UCSD-AML1 (cell line): ENCODE results near the gene ITGB3.
A peak's percentile ranks its signal among the peaks of the same experiment; 100 is the strongest.

Experiments used
- DNase-seq: peaks from one replicate; lab custom pipeline; 2025; ENCODE audit not compliant: unreplicated experiment; lab: John Stamatoyannopoulos, UW

Gene ITGB3

DNA sequence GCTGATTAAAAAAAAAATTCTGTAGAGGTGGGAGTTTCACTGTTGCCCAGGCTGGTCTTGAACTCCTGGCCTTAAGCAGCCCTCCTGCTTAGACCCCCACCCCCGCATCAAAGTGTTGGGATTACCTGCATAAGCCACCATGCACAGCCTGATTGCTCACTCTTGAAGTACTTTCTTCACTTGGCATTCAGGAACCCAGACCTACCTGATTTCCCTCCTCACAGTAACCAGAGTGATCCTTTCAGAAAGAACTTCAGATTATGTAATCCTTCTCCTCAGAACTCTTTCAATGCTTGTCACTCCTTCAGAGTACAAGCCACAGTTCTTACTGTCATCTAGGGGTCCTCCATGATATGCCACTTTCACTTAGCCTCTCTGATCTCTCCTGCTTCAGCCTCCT is 71.5 kb downstream of the ITGB3 start:
- no peak for DNase-seq

DNA sequence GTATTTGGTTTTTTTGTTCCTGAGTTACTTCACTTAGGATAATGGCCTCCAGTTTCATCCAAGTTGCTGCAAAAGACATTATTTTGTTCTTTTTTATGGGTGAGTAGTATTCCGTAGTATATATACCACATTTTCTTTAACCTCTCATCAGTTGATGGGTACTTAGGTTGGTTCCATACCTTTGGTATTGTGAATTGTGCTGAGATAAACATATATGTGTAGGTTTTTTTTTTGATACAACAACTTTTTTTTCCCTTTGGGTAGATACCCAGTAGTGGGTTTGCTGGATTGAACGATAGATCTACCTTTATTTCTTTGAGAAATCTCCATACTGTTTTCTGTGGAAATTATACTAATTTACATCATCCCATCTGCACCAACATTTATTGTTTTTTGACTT is 76.9 kb downstream of the ITGB3 start:
- DNase-seq = no peak

DNA sequence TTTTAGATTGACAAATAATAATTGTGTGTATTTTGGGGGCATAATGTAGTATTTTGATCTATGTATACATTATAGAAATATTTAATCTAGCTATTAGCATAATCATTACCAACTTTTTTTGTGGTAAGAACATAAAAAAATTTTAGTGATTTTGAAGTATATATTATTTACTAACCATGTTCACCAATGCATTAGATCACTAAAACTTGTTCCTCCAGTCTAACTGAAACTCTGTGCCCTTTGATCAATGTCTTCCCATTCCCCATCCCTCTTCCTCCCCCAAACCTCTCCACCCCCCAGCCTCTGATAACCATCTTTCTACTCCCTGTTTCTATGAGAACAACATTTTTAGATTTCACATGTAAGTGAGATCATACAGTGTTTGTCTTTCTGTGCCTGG is 78.7 kb downstream of the ITGB3 start:
- no peak for DNase-seq

DNA sequence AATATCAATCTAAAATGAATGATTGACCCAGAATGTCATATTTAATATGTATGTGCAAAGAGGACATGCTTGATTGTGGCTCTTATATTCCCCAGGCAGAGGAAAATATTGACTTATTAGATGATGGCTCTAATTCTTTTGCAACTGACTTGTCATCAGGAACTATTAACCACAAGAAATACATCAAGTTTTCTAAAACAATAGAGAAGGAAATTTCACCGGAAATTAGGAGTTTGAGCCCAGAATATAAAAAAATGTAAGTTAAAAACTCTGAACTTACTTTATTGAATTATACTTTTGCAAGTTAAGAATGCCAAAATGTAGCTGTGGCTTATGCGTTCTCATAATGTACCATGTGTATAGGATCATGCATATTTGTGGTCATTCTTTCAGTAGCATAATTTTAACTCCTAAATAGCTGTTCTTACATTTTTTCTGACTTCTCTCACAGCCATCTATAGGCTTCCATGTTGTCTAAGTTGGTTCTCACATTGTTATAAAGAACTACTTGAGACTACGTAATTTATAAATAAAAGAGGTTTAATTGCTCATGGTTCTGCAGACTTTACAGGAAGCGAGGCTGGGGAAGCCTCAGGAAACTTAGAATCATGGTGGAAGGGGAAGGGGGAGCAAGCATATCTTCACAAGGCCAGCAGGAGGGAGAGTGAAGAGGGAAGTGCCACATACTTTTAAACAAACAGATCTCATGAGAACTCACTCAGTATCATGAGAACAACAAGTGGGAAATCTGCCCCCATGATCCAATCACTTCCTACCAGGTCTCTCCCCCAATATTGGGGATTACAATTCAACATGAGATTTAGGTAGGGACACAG is 81.7 kb downstream of the ITGB3 start:
- peak; percentile 9 for DNase-seq

DNA sequence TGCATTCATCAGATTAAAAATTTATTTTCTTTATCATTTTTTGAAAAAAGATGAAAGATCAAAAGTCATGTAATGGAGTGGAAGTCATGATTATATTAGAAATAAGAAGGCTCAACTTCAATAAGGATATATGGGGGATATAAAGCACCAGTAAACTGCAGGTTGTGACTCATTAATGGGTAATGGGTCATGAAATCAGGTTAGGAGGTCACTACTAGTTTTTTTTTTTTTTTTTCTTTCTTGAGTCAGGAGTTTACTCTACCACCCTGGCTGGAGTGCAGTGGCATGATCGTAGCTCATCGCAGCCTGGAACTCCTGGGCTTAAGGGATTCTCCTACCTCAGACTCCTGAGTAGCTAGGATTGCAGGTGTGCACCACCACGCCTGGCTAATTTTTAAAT is 84.4 kb downstream of the ITGB3 start:
- DNase-seq = no peak

DNA sequence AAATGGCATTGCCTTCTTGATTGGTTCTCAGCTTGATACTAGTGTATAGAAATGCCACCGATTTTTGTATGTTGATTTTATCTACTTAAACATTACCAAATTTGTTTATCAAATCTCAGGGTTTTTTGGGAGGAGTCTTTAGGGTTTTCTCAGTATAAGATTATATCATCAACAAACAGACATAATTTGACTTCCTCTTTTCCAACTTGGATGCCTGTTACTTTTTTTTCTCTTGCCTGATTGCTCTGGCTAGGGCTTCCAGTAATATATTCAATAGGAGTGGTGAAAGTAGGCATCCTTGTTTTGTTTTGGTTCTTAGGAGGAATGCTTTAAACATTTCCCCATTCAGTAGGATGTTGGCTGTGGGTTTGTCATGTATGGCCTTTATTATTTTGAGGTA is 99.2 kb downstream of the ITGB3 start:
- no peak for DNase-seq

DNA sequence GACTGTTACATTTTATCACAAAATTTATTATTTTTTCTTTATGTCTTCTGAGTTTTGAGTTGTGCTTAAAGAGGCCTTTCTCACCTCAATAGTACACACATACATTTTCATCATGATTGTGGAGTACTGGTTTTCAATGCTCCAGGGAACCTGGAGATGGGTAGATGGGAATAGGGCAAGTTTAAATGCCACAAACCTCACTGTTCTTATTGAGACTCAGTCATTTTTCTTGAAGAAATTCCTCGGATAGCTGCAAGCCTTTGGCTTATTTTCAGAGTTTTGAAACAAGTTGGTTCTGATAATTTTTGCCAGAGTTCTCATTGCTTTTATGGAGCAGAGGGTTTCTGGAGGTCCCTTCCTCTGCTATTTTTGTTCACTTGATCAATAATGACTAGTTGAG is 105.0 kb downstream of the ITGB3 start:
- DNase-seq = no peak
